Endothelial cell of umbilical vein (primary cell): ENCODE results near the gene C3orf52. TPM values are rescaled to one million over a fixed set of nuclear protein-coding genes. Genes with fewer than 3 reads are reported as not detected.

Experiments
- BruUV-seq: library from RNA; stranded (reverse); fragments of 400-500 nt; replicated peaks from 2 replicates; lab custom pipeline; 2021; lab: Mats Ljungman, UMichigan
- CTCF ChIA-PET: fragments of 300-600, 350-600 bp; sonication (Branson Sonifier 250); formaldehyde crosslinking; loops from one replicate; lab custom pipeline; 2021; ENCODE audit warnings: antibody characterized with exemption, inconsistent platforms; lab: Charles Lee
- POLR2A ChIA-PET: fragments of 300-600, 350-600 bp; sonication (Branson Sonifier 250); formaldehyde crosslinking; loops from one replicate; lab custom pipeline; 2021; ENCODE audit warnings: antibody characterized with exemption, inconsistent platforms; lab: Charles Lee
- DNase-seq: peaks from one replicate; pipeline ENCODE4 v3.0.0-alpha.2; 2011; ENCODE audit warnings: low read depth, low spot score
- FAIRE-seq: peaks from 2 replicates; lab custom pipeline; 2011; peaks lifted over from hg19 to GRCh38; lab: Jason Lieb, UNC
- H2AFZ ChIP-seq: 2 replicates; pipeline ENCODE4 v1.6.0; 2012; ENCODE audit warnings: low read depth, low read length, control low read depth, inconsistent platforms
- H3K27ac ChIP-seq: 2 replicates; pipeline ENCODE4 v1.5.1; 2011; ENCODE audit warnings: low read depth, mild to moderate bottlenecking, control low read depth, low read length, moderate library complexity; ENCODE audit not compliant: insufficient read depth
- H3K27me3 ChIP-seq, 2 experiments: 2 replicates each; pipeline versions ENCODE4 v1.6.0 to v1.6.1; 2011; ENCODE audit warnings: low read length in 2 of 2, mixed read lengths in 1 of 2; ENCODE audit not compliant: control insufficient read depth in 2 of 2, insufficient read depth in 2 of 2
- H3K36me3 ChIP-seq, 2 experiments: 2 replicates in 1 of 2; 3 replicates in 1 of 2; pipeline ENCODE4 v1.5.1; 2011; ENCODE audit warnings: low read length in 2 of 2, mild to moderate bottlenecking in 1 of 2, moderate library complexity in 1 of 2; ENCODE audit not compliant: control insufficient read depth in 2 of 2, insufficient read depth in 2 of 2; ENCODE audit errors: extremely low read depth in 1 of 2
- H3K4me1 ChIP-seq: 3 replicates; pipeline ENCODE4 v1.5.1; 2011; ENCODE audit warnings: mild to moderate bottlenecking, low read length; ENCODE audit not compliant: control insufficient read depth, insufficient read depth; ENCODE audit errors: extremely low read depth
- H3K4me2 ChIP-seq: 2 replicates; pipeline ENCODE4 v1.6.1; 2011; ENCODE audit warnings: low read length, control low read depth, mixed read lengths; ENCODE audit not compliant: insufficient read depth
- H3K4me3 ChIP-seq, 3 experiments: fragments of 200-600 bp in 1 of 3; sonication (generic), shearing (Covaris generic) in 1 of 3; replicated peaks in 1 of 3; 2 replicates each; pipeline ENCODE4 v1.5.1; 2011 to 2016; ENCODE audit warnings: control low read depth in 3 of 3, low read length in 3 of 3, mild to moderate bottlenecking in 2 of 3, inconsistent platforms in 1 of 3, low read depth in 1 of 3, moderate library complexity in 1 of 3; ENCODE audit not compliant: insufficient read depth in 1 of 3
- H3K79me2 ChIP-seq: 2 replicates; pipeline ENCODE4 v1.6.0; 2012; ENCODE audit warnings: low read length, inconsistent platforms; ENCODE audit not compliant: control insufficient read depth, insufficient read depth
- H3K9ac ChIP-seq: replicated peaks from 2 replicates; pipeline ENCODE3; 2011; ENCODE audit warnings: low read length, control low read depth; ENCODE audit not compliant: insufficient read depth; ENCODE audit errors: extremely low read depth
- H3K9me1 ChIP-seq: replicated peaks from 3 replicates; pipeline ENCODE4 v1.6.0; 2011; ENCODE audit warnings: mild to moderate bottlenecking, low read length; ENCODE audit not compliant: control insufficient read depth, insufficient read depth; ENCODE audit errors: extremely low read depth
- H3K9me3 ChIP-seq: replicated peaks from 2 replicates; pipeline ENCODE4 v1.5.1; 2012; ENCODE audit warnings: low read length, inconsistent platforms; ENCODE audit not compliant: control insufficient read depth, insufficient read depth
- H4K20me1 ChIP-seq: replicated peaks from 2 replicates; pipeline ENCODE3; 2011; ENCODE audit warnings: mild to moderate bottlenecking, low read length; ENCODE audit not compliant: control insufficient read depth, insufficient read depth; ENCODE audit errors: extremely low read depth
- EZH2 ChIP-seq: IDR thresholded peaks from 2 replicates; pipeline ENCODE4 v1.6.1; 2012; ENCODE audit warnings: borderline replicate concordance, low read depth, mild to moderate bottlenecking, moderate library complexity, low read length, inconsistent platforms; ENCODE audit not compliant: severe bottlenecking
- FOS ChIP-seq: IDR thresholded peaks from 2 replicates; pipeline ENCODE4 v1.6.1; 2011; ENCODE audit warnings: mild to moderate bottlenecking, low read length, moderate library complexity, borderline replicate concordance; ENCODE audit not compliant: insufficient read depth
- GATA2 ChIP-seq: IDR thresholded peaks from 2 replicates; pipeline ENCODE4 v1.7.0; 2011; ENCODE audit warnings: low read depth, mild to moderate bottlenecking, moderate library complexity, mixed read lengths, low read length; ENCODE audit not compliant: insufficient read length, insufficient read depth
- JUN ChIP-seq: IDR thresholded peaks from 2 replicates; pipeline ENCODE4 v1.6.1; 2011; ENCODE audit warnings: borderline replicate concordance, low read depth; ENCODE audit not compliant: insufficient read length, insufficient read depth
- MYC ChIP-seq: IDR thresholded peaks from one replicate; pipeline ENCODE4 v1.6.1; 2011; ENCODE audit warnings: mild to moderate bottlenecking, low read depth, low read length
- POLR2A ChIP-seq: IDR thresholded peaks from 2 replicates; pipeline ENCODE4 v1.6.1; 2012; ENCODE audit warnings: low read depth, mild to moderate bottlenecking, control low read depth, low read length
- POLR2AphosphoS5 ChIP-seq: IDR thresholded peaks from 2 replicates; pipeline ENCODE4 v1.6.1; 2012; ENCODE audit warnings: low read depth, mild to moderate bottlenecking, control low read depth, low read length, moderate library complexity; ENCODE audit not compliant: insufficient read depth
- dilution Hi-C: fragments of 300-500 bp; cut with MboI; formaldehyde crosslinking; loops from one replicate; pipeline ENCODE4 v1.15.0; 2019; ENCODE audit warnings: low sequenced_read_pairs; ENCODE audit not compliant: extremely low pct_ligation_motif_present
- intact Hi-C: fragments of 100-400 bp; cut with micrococcal nuclease; formaldehyde crosslinking; loops from one replicate; pipeline ENCODE4 v1.10.0; 2022
- polyA plus RNA-seq, 4 experiments: library from polyadenylated mRNA; depleted of rRNA in 3 of 4; stranded (reverse) in 3 of 4; unstranded in 1 of 4; fragments of >200 nt; gene quantifications; 2 replicates each; pipeline versions ENCODE4 v1.2.1 to v1.2.3, GENCODE V29; 2011 to 2012; ENCODE audit warnings: missing spikeins in 1 of 4
- total RNA-seq: library from RNA; stranded (reverse); gene quantifications from 2 replicates; pipeline ENCODE4 v1.2.3, GENCODE V29; 2021
- TF ChIP-seq, protein P1 (sequence below): IDR thresholded peaks from 2 replicates; pipeline ENCODE4 v1.6.1; 2011; ENCODE audit not compliant: insufficient read depth, insufficient read length
- TF ChIP-seq, protein P2 (sequence below), 2 donors: IDR thresholded peaks; 1 replicate in 1 of 2; 2 replicates in 1 of 2; pipeline ENCODE4 v1.5.1; 2011; ENCODE audit warnings: low read length in 2 of 2, mild to moderate bottlenecking in 2 of 2, moderate library complexity in 2 of 2, control low read depth in 1 of 2, inconsistent platforms in 1 of 2, low read depth in 1 of 2; ENCODE audit not compliant: insufficient read depth in 1 of 2; ENCODE audit errors: extremely low read depth in 1 of 2

Gene C3orf52
- total and polyA plus RNA-seq, 2 donors (not counting 3 experiments of a cell fraction or from before 2014, with no cell fraction given): 4.2 to 4.6 TPM

DNA sequence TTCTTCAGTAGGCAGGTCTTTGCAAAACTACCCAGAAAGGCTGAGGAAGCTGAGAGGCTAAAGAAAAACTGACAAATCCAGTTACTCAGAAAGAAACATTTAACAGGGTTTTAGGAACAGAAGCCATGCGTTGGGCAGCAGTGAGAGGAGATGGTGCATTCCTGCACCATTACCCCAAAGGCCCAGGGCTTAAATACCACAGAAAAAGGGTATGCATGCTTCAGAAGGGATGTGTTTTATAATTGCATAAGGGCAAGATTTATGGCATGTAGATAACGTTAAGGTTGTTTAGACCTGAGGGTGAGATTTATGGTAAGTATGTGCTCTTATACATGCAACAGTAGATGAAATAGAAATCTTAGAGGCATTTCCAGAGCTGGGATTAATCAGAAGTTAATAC is 10.0 kb downstream of the C3orf52 start:
- DNase-seq: no peak

DNA sequence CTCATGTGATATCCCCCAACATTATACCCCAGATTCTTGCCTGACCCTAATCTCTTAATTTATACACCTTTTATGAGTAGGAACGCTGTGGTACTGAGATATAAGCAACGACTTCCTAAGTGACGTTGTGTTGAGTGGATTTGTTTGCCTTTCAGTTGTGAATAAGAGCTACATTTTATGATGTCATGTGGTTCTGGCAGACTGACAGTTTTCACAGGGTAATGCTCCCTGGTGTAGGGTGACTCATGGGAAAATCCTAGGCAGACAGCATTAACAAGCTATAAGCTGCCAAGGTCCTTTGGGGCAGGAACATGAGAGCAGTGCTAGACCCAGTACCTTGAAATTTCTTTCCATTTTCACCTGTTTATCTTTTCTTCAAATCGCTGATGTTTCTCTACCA is 11.2 kb downstream of the C3orf52 start:
- POLR2A ChIA-PET: no interaction called here

More for the DNA sequence above, 10.0 kb downstream of the C3orf52 start:
- Histone ChIP-seq H3K4me1 (peaks cover 13% of the 10 kb centered on the region), H3K36me3 (no peaks in the 10 kb centered on the region), H3K4me3 (no peak overlapping the region), H3K9ac (no peak overlapping the region), H2AFZ (no peak overlapping the region), H3K79me2 (no peaks in the 10 kb centered on the region), H3K27me3 (no peaks in the 10 kb centered on the region), H3K4me2 (no peak overlapping the region), H3K9me1 (no peaks in the 10 kb centered on the region), H3K9me3 (no peaks in the 10 kb centered on the region), H4K20me1 (no peaks in the 10 kb centered on the region), H3K27ac (no peak overlapping the region)
- intact Hi-C loops (loop anchor here (10.0 kb wide), 1 partner anchor 181 kb away; no protein-coding TSS in a partner anchor), dilution Hi-C loops (no loop called here)
- no peak for TF ChIP-seq FOS
- CTCF ChIA-PET: interaction anchor here (1.6 kb wide), 1 partner anchor 107 kb away, joined by 7 read pairs; no protein-coding TSS in a partner anchor
- FAIRE-seq: no peak
- no TSS peak for BruUV-seq
- POLR2A ChIA-PET: no interaction called here

More for the DNA sequence above, 11.2 kb downstream of the C3orf52 start:
- Histone ChIP-seq H3K36me3 (no peaks in the 10 kb centered on the region), H4K20me1 (no peaks in the 10 kb centered on the region), H3K27me3 (no peaks in the 10 kb centered on the region), H3K4me1 (peaks cover 25% of the 10 kb centered on the region), H3K27ac (peak overlapping the region; percentile 49), H3K4me2 (peak overlapping the region; percentile 52), H3K4me3 (no peak overlapping the region), H3K9me1 (no peaks in the 10 kb centered on the region), H3K9ac (no peak overlapping the region), H3K79me2 (no peaks in the 10 kb centered on the region), H3K9me3 (no peaks in the 10 kb centered on the region), H2AFZ (no peak overlapping the region)
- CTCF ChIA-PET: interaction anchor here (0.7 to 1.7 kb wide), 10 partner anchors 9 to 428 kb away, joined by 3 to 32 read pairs (median 5); partner anchors contain the start of gene C3orf52
- BruUV-seq: no TSS peak
- FAIRE-seq (peak; percentile 96), DNase-seq (peak; percentile 99)
- intact Hi-C loops: loop anchor here (1.0 to 10.0 kb wide), 3 partner anchors 10 to 183 kb away; no protein-coding TSS in a partner anchor
- peak; percentile 63 for TF ChIP-seq GATA2
- TF ChIP-seq POLR2A: no peak
- no peak for TF ChIP-seq EZH2
- peak; percentile 94 for TF ChIP-seq FOS
- TF ChIP-seq MYC: no peak
- peak; percentile 98 for TF ChIP-seq JUN
- peak; percentile 68 for TF ChIP-seq POLR2AphosphoS5
- TF ChIP-seq, protein P1, sequence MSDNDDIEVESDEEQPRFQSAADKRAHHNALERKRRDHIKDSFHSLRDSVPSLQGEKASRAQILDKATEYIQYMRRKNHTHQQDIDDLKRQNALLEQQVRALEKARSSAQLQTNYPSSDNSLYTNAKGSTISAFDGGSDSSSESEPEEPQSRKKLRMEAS: no peak
- TF ChIP-seq, protein P2, sequence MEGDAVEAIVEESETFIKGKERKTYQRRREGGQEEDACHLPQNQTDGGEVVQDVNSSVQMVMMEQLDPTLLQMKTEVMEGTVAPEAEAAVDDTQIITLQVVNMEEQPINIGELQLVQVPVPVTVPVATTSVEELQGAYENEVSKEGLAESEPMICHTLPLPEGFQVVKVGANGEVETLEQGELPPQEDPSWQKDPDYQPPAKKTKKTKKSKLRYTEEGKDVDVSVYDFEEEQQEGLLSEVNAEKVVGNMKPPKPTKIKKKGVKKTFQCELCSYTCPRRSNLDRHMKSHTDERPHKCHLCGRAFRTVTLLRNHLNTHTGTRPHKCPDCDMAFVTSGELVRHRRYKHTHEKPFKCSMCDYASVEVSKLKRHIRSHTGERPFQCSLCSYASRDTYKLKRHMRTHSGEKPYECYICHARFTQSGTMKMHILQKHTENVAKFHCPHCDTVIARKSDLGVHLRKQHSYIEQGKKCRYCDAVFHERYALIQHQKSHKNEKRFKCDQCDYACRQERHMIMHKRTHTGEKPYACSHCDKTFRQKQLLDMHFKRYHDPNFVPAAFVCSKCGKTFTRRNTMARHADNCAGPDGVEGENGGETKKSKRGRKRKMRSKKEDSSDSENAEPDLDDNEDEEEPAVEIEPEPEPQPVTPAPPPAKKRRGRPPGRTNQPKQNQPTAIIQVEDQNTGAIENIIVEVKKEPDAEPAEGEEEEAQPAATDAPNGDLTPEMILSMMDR (IDR thresholded peaks at IDR 0.05; ENCODE audit: extremely low read depth in 1 of 2, insufficient read depth in 1 of 2, low read depth in 1 of 2, low read length in 2 of 2): no peak
- dilution Hi-C loops: no loop called here
